IMR-90 (cell line): ENCODE data around the gene VIPR1. TPM values are rescaled to one million over a fixed set of nuclear protein-coding genes. Genes with fewer than 3 reads are reported as not detected.

ENCODE experiments used
- ATAC-seq: fragments of 200-7000 bp; cut with Tn5 transposase; 2 replicates; pipeline ENCODE4 v1.9.1; 2020; ENCODE audit warnings: low read depth, mild to moderate bottlenecking, moderate library complexity
- BruUV-seq: library from RNA; stranded (reverse); fragments of 400-500 nt; replicated peaks from 2 replicates; lab custom pipeline; 2021; lab: Mats Ljungman, UMichigan
- CTCF ChIA-PET: fragments of 300-600 bp; formaldehyde crosslinking; extraction: SDS; loops from one replicate; lab custom pipeline; 2021; ENCODE audit warnings: antibody characterized with exemption; lab: Yijun Ruan, JAX
- POLR2A ChIA-PET: fragments of 300-600 bp; sonication (Branson Sonifier 250); formaldehyde crosslinking; loops from one replicate; lab custom pipeline; 2022; ENCODE audit warnings: antibody characterized with exemption; ENCODE audit not compliant: unreplicated experiment; lab: Charles Lee
- DNase-seq: peaks from one replicate; pipeline ENCODE4 v3.0.0; 2013
- H2AFZ ChIP-seq: replicated peaks from 2 replicates; pipeline ENCODE3; 2013; ENCODE audit warnings: low read length, mild to moderate bottlenecking; ENCODE audit not compliant: poor library complexity
- H2AK5ac ChIP-seq: 2 replicates; pipeline ENCODE4 v1.6.1; 2013; ENCODE audit warnings: low read depth, low read length, inconsistent platforms
- H2AK9ac ChIP-seq: replicated peaks from 2 replicates; pipeline ENCODE3; 2013; ENCODE audit warnings: mild to moderate bottlenecking, low read depth, low read length, moderate library complexity; ENCODE audit not compliant: poor library complexity
- H2BK120ac ChIP-seq: 2 replicates; pipeline ENCODE4 v1.6.1; 2013; ENCODE audit warnings: low read depth, low read length, inconsistent platforms
- H2BK15ac ChIP-seq: 3 replicates; pipeline ENCODE4 v1.6.1; 2013; ENCODE audit warnings: low read depth, low read length, inconsistent platforms
- H2BK20ac ChIP-seq: 2 replicates; pipeline ENCODE4 v1.6.1; 2013; ENCODE audit warnings: low read depth, mild to moderate bottlenecking, inconsistent platforms, low read length, moderate library complexity
- H2BK5ac ChIP-seq: 2 replicates; pipeline ENCODE4 v1.6.1; 2013; ENCODE audit warnings: mild to moderate bottlenecking, low read depth, low read length, inconsistent platforms; ENCODE audit not compliant: poor library complexity, severe bottlenecking
- H3K14ac ChIP-seq: replicated peaks from 2 replicates; pipeline ENCODE4 v1.6.1; 2013; ENCODE audit warnings: low read depth, low read length, inconsistent platforms
- H3K18ac ChIP-seq: 2 replicates; pipeline ENCODE4 v1.6.1; 2013; ENCODE audit warnings: low read depth, low read length, control low read depth
- H3K23ac ChIP-seq: 2 replicates; pipeline ENCODE4 v1.6.1; 2013; ENCODE audit warnings: low read depth, low read length, inconsistent platforms
- H3K27ac ChIP-seq: 2 replicates; pipeline ENCODE4 v1.5.1; 2013; ENCODE audit warnings: mild to moderate bottlenecking, control low read depth, low read length; ENCODE audit not compliant: insufficient read depth
- H3K27me3 ChIP-seq: 2 replicates; pipeline ENCODE4 v1.6.1; 2013; ENCODE audit warnings: low read length; ENCODE audit not compliant: control insufficient read depth, insufficient read depth
- H3K36me3 ChIP-seq: 2 replicates; pipeline ENCODE4 v1.6.1; 2013; ENCODE audit warnings: low read length, mixed read lengths; ENCODE audit not compliant: control insufficient read depth, insufficient read depth
- H3K4ac ChIP-seq: 2 replicates; pipeline ENCODE4 v1.6.1; 2013; ENCODE audit warnings: low read depth, low read length, inconsistent platforms
- H3K4me1 ChIP-seq: 2 replicates; pipeline ENCODE4 v1.6.1; 2013; ENCODE audit warnings: low read length, mixed read lengths; ENCODE audit not compliant: control insufficient read depth, insufficient read depth
- H3K4me2 ChIP-seq: 2 replicates; pipeline ENCODE4 v1.6.1; 2013; ENCODE audit warnings: low read depth, mild to moderate bottlenecking, control low read depth, low read length, moderate library complexity
- H3K4me3 ChIP-seq: 2 replicates; pipeline ENCODE4 v1.5.1; 2013; ENCODE audit warnings: low read depth, mild to moderate bottlenecking, control low read depth, low read length, moderate library complexity; ENCODE audit not compliant: insufficient read depth
- H3K56ac ChIP-seq: 2 replicates; pipeline ENCODE4 v1.6.1; 2013; ENCODE audit warnings: low read length, inconsistent platforms; ENCODE audit not compliant: insufficient read depth; ENCODE audit errors: extremely low read depth
- H3K79me1 ChIP-seq, 2 experiments: 2 replicates each; pipeline ENCODE4 v1.6.1; 2013; ENCODE audit warnings: low read length in 2 of 2, inconsistent platforms in 1 of 2, low read depth in 1 of 2
- H3K9ac ChIP-seq: 2 replicates; pipeline ENCODE4 v1.6.1; 2013; ENCODE audit warnings: low read depth, low read length, control low read depth
- H3K9me1 ChIP-seq: 2 replicates; pipeline ENCODE4 v1.6.1; 2013; ENCODE audit warnings: low read length, inconsistent platforms; ENCODE audit not compliant: insufficient read depth
- H3K9me3 ChIP-seq: 2 replicates; pipeline ENCODE4 v1.6.1; 2013; ENCODE audit warnings: low read length; ENCODE audit not compliant: control insufficient read depth, insufficient read depth
- H4K20me1 ChIP-seq: 2 replicates; pipeline ENCODE4 v1.6.1; 2013; ENCODE audit warnings: low read length, inconsistent platforms; ENCODE audit not compliant: insufficient read depth
- H4K5ac ChIP-seq: 2 replicates; pipeline ENCODE4 v1.6.1; 2013; ENCODE audit warnings: mild to moderate bottlenecking, low read depth, low read length, control low read depth
- H4K8ac ChIP-seq, 2 experiments: 2 replicates each; pipeline ENCODE4 v1.6.1; 2013; ENCODE audit warnings: low read depth in 2 of 2, low read length in 2 of 2, control low read depth in 1 of 2, inconsistent platforms in 1 of 2
- H4K91ac ChIP-seq: 2 replicates; pipeline ENCODE4 v1.6.1; 2013; ENCODE audit warnings: low read depth, low read length, inconsistent platforms; ENCODE audit not compliant: insufficient read depth
- BHLHE40 ChIP-seq: fragments of 150-350 bp; IDR thresholded peaks from 2 replicates; pipeline ENCODE4 v1.6.1; 2016; ENCODE audit warnings: mild to moderate bottlenecking, low read depth, low read length
- CEBPB ChIP-seq: IDR thresholded peaks from 2 replicates; pipeline ENCODE4 v1.6.1; 2012; ENCODE audit warnings: low read depth, low read length, improper control_type of control experiment
- CHD1 ChIP-seq: IDR thresholded peaks from 2 replicates; pipeline ENCODE4 v1.6.1; 2012; ENCODE audit warnings: low read depth, low read length, improper control_type of control experiment
- FOS ChIP-seq: fragments of 150-350 bp; IDR thresholded peaks from 2 replicates; pipeline ENCODE4 v1.6.1; 2016; ENCODE audit warnings: low read depth, low read length
- MAFK ChIP-seq: IDR thresholded peaks from 2 replicates; pipeline ENCODE4 v1.6.1; 2012; ENCODE audit warnings: low read depth, low read length, improper control_type of control experiment
- MAZ ChIP-seq: IDR thresholded peaks from 2 replicates; pipeline ENCODE4 v1.6.1; 2012; ENCODE audit warnings: low read depth, mild to moderate bottlenecking, low read length, improper control_type of control experiment, moderate library complexity, borderline replicate concordance
- MXI1 ChIP-seq: IDR thresholded peaks from 2 replicates; pipeline ENCODE4 v1.6.1; 2012; ENCODE audit warnings: low read depth, mild to moderate bottlenecking, low read length, moderate library complexity, borderline replicate concordance
- NFE2L2 ChIP-seq: fragments of 150-350 bp; IDR thresholded peaks from 2 replicates; pipeline ENCODE4 v1.6.1; 2016; ENCODE audit warnings: low read depth, mild to moderate bottlenecking, low read length
- POLR2A ChIP-seq: IDR thresholded peaks from 2 replicates; pipeline ENCODE4 v1.6.1; 2012; ENCODE audit warnings: mild to moderate bottlenecking, low read depth, low read length
- RAD21 ChIP-seq: IDR thresholded peaks from 2 replicates; pipeline ENCODE4 v1.6.1; 2012; ENCODE audit warnings: low read length, improper control_type of control experiment
- RCOR1 ChIP-seq: IDR thresholded peaks from 2 replicates; pipeline ENCODE4 v1.6.1; 2012; ENCODE audit warnings: mild to moderate bottlenecking, low read length, improper control_type of control experiment; ENCODE audit not compliant: insufficient replicate concordance
- RFX5 ChIP-seq: IDR thresholded peaks from 2 replicates; pipeline ENCODE4 v1.8.0; 2012; ENCODE audit warnings: low read depth, mild to moderate bottlenecking, low read length, moderate library complexity
- SMC3 ChIP-seq: fragments of 150-350 bp; IDR thresholded peaks from 2 replicates; pipeline ENCODE4 v1.6.1; 2016; ENCODE audit warnings: low read depth, mild to moderate bottlenecking, antibody characterized with exemption, low read length, moderate library complexity
- dilution Hi-C: fragments of 300-500 bp; cut with HindIII; formaldehyde crosslinking; loops from one replicate; pipeline ENCODE4 v1.14.3; 2018; ENCODE audit warnings: low sequenced_read_pairs; ENCODE audit not compliant: unreplicated experiment
- in situ Hi-C: fragments of 300-500 bp; cut with MboI; formaldehyde crosslinking; loops from 3 replicates; pipeline ENCODE4 v1.14.3; 2019; ENCODE audit warnings: low sequenced_read_pairs, inconsistent platforms, mixed read lengths
- intact Hi-C: fragments of 100-400 bp; cut with micrococcal nuclease; formaldehyde crosslinking; loops from 2 replicates; pipeline ENCODE4 v1.10.0; 2022
- polyA plus RNA-seq, 3 experiments: library from polyadenylated mRNA; depleted of rRNA; stranded (reverse); fragments of >200 nt; gene quantifications; 2 replicates each; pipeline ENCODE4 v1.2.3, GENCODE V29; 2012; ENCODE audit warnings: low replicate concordance in 1 of 3
- total RNA-seq: library from RNA; depleted of rRNA; stranded (reverse); fragments of >200 nt; gene quantifications from 2 replicates; pipeline ENCODE4 v1.2.3, GENCODE V29; 2012
- TF ChIP-seq, protein P1 (sequence below): fragments of 150-350 bp; IDR thresholded peaks from 2 replicates; pipeline ENCODE4 v1.6.1; 2016; ENCODE audit warnings: low read depth, mild to moderate bottlenecking, low read length, moderate library complexity, borderline replicate concordance
- TF ChIP-seq, protein P2 (sequence below): conservative IDR thresholded peaks from 2 replicates; pipeline ENCODE4 v1.5.1; 2012; ENCODE audit warnings: mild to moderate bottlenecking, low read depth, low read length, improper control_type of control experiment
- TF ChIP-seq, protein P3 (sequence below): fragments of 150-350 bp; IDR thresholded peaks from 2 replicates; pipeline ENCODE4 v1.6.1; 2017; ENCODE audit warnings: mild to moderate bottlenecking, antibody characterized with exemption, low read length, low read depth

VIPR1 gene
- total and polyA plus RNA-seq, 2 of the 4 experiments (the other 2 are of a cell fraction), result not detected

DNA sequence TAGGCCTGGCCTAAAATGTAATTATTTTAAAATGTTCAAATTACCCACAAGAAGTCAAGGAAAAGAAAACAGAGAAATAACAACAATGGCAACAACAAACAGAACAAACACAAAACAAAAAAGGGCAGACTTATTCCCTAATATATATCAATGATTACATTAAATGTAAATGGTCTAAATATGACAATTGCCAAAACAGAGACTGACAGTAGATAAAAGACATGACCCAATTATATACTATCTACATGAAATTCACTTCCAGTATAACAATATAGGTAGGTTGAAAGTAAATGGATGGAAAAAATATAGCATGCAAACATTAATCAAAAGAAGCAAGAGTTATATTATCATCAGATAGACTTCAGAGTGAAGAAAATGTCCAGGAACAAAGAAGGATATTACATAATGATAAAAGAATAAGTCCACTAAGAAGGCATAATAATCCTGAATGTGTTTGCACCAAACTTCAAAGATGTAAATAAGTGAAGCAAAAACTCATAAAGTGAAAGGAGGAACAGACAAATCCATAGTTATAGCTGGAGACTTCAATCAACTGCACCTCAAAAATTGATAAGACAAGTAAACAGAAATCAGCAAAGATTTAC lies 72.8 kb downstream of the VIPR1 start:
- Histone ChIP-seq H3K36me3 (peaks cover 10% of the 10 kb centered on the region), H2AK9ac (no peak overlapping the region), H4K20me1 (peaks cover 9% of the 10 kb centered on the region), H3K9me1 (no peaks in the 10 kb centered on the region), H3K9ac (no peak overlapping the region), H3K4me3 (no peak overlapping the region), H4K91ac (no peak overlapping the region), H2BK5ac (no peak overlapping the region), H2BK20ac (no peak overlapping the region), H2AK5ac (no peak overlapping the region), H3K56ac (no peak overlapping the region), H3K4ac (no peak overlapping the region), H3K4me2 (no peak overlapping the region), H3K14ac (no peak overlapping the region), H3K23ac (no peak overlapping the region), H3K4me1 (no peaks in the 10 kb centered on the region), H2BK15ac (no peak overlapping the region), H2BK120ac (no peak overlapping the region), H4K8ac (no peak overlapping the region), H3K27me3 (no peaks in the 10 kb centered on the region), H3K18ac (no peak overlapping the region), H2AFZ (no peak overlapping the region), H4K5ac (no peak overlapping the region), H3K27ac (no peak overlapping the region), H3K79me1 (peaks cover 25 to 44% of the 10 kb centered on the region in 2 experiments), H3K9me3 (no peaks in the 10 kb centered on the region)
- CTCF ChIA-PET, result no interaction called here
- intact Hi-C loops, result no loop called here
- in situ Hi-C loops, result no loop called here
- TF ChIP-seq RAD21 (no peak), FOS (no peak), MXI1 (no peak), CEBPB (no peak), BHLHE40 (no peak), MAZ (no peak), CHD1 (no peak), NFE2L2 (no peak), SMC3 (no peak), MAFK (no peak), RCOR1 (no peak), RFX5 (no peak), POLR2A (no peak)
- TF ChIP-seq, protein P1, sequence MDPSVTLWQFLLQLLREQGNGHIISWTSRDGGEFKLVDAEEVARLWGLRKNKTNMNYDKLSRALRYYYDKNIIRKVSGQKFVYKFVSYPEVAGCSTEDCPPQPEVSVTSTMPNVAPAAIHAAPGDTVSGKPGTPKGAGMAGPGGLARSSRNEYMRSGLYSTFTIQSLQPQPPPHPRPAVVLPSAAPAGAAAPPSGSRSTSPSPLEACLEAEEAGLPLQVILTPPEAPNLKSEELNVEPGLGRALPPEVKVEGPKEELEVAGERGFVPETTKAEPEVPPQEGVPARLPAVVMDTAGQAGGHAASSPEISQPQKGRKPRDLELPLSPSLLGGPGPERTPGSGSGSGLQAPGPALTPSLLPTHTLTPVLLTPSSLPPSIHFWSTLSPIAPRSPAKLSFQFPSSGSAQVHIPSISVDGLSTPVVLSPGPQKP, result no peak
- TF ChIP-seq, protein P2, sequence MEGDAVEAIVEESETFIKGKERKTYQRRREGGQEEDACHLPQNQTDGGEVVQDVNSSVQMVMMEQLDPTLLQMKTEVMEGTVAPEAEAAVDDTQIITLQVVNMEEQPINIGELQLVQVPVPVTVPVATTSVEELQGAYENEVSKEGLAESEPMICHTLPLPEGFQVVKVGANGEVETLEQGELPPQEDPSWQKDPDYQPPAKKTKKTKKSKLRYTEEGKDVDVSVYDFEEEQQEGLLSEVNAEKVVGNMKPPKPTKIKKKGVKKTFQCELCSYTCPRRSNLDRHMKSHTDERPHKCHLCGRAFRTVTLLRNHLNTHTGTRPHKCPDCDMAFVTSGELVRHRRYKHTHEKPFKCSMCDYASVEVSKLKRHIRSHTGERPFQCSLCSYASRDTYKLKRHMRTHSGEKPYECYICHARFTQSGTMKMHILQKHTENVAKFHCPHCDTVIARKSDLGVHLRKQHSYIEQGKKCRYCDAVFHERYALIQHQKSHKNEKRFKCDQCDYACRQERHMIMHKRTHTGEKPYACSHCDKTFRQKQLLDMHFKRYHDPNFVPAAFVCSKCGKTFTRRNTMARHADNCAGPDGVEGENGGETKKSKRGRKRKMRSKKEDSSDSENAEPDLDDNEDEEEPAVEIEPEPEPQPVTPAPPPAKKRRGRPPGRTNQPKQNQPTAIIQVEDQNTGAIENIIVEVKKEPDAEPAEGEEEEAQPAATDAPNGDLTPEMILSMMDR, result no peak
- TF ChIP-seq, protein P3, sequence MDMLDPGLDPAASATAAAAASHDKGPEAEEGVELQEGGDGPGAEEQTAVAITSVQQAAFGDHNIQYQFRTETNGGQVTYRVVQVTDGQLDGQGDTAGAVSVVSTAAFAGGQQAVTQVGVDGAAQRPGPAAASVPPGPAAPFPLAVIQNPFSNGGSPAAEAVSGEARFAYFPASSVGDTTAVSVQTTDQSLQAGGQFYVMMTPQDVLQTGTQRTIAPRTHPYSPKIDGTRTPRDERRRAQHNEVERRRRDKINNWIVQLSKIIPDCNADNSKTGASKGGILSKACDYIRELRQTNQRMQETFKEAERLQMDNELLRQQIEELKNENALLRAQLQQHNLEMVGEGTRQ, result no peak
- DNase-seq (no peak), ATAC-seq (no peak)
- POLR2A ChIA-PET, result no interaction called here
- no TSS peak for BruUV-seq
- dilution Hi-C loops, result no loop called here
